Psoas muscle (tissue), 8 donors: ENCODE measurements around the gene PPP1R37. TPM values are rescaled to one million over a fixed set of nuclear protein-coding genes. Genes with fewer than 3 reads are reported as not detected.

Source experiments
- ATAC-seq, 4 donors: fragments of 200-7000 bp; cut with Tn5 transposase; one replicate each; pipeline ENCODE4 v1.9.1; 2020; ENCODE audit warnings: moderate library complexity in 3 of 4, mild to moderate bottlenecking in 2 of 4
- DNase-seq, 2 donors: peaks; one replicate each; pipeline ENCODE4 v3.0.0-alpha.2; 2020
- H3K27ac ChIP-seq: fragments of 200-600 bp; one replicate; pipeline ENCODE4 v1.8.0; 2022
- H3K27me3 ChIP-seq, 3 donors: fragments of 200-600 bp in 1 of 3; one replicate each; pipeline versions ENCODE4 v1.6.1 to v1.8.0; 2013 to 2022; ENCODE audit warnings: low read length in 2 of 3, mild to moderate bottlenecking in 2 of 3, moderate library complexity in 1 of 3; ENCODE audit not compliant: insufficient read depth in 3 of 3
- H3K36me3 ChIP-seq, 2 donors: fragments of 200-600 bp in 1 of 2; one replicate each; pipeline versions ENCODE4 v1.6.1 to v1.8.0; 2013 to 2022; ENCODE audit warnings: low read depth in 1 of 2, mild to moderate bottlenecking in 1 of 2, moderate library complexity in 1 of 2; ENCODE audit not compliant: insufficient read depth in 1 of 2
- H3K4me1 ChIP-seq: fragments of 200-600 bp; one replicate; pipeline ENCODE4 v1.8.0; 2022
- H3K4me3 ChIP-seq: fragments of 200-600 bp; one replicate; pipeline ENCODE4 v1.8.0; 2022; ENCODE audit warnings: mild to moderate bottlenecking
- H3K9me3 ChIP-seq: fragments of 200-600 bp; one replicate; pipeline ENCODE4 v1.8.0; 2022
- WGBS, 3 donors: extraction: QIAGEN DNeasy Blood & Tissue Kit; methylation state at CpG; one replicate each; pipeline versions ENCODE4 v1.1.6 to v1.1.7; 2013; 5-methylcytosine and 5-hydroxymethylcytosine counted together
- intact Hi-C, 2 donors: fragments of 100-400 bp; cut with DNase I; formaldehyde crosslinking; loops; one replicate each; pipeline versions ENCODE4 v1.11.0 to v1.14.2; 2022
- polyA plus RNA-seq, 3 donors: library from polyadenylated mRNA; stranded (reverse); fragments of 200-250 nt; gene quantifications; one replicate each; pipeline ENCODE4 v1.2.3, GENCODE V29; 2013
- total RNA-seq, 4 donors: library from RNA; stranded (reverse); fragmentation: NEBNext Ultra II Directional in 2 of 4; extraction: Animal tissue kit (Norgen Biotek cat#: 25700) in 2 of 4; gene quantifications; one replicate each; pipeline versions ENCODE4 v1.2.1 to v1.2.4, GENCODE V29; 2021 to 2023
- TF ChIP-seq, protein P1 (sequence below): fragments of 200-600 bp; IDR thresholded peaks from one replicate; pipeline ENCODE4 v1.8.0; 2022; ENCODE audit warnings: antibody characterized with exemption
- donor health status: healthy with polysubstance abuse.
- donor health status: DM: no; HTN: no; CAD: no; lungs with moderate emphysema.
- donor health status: Bipolar disorder and iron deficiency.
- donor health status: healthy.
- donor health status: DM: yes; HTN: yes; CAD: no.
- donor health status: DM: no; HTN: no; CAD: no.
- donor health status: DM: no; HTN: no; CAD: no.
- donor health status: DM: yes; HTN: yes; CAD: no.

The PPP1R37 gene
- total and polyA plus RNA-seq, 7 donors, result 25.5 to 39.5 (median 29.3) TPM

DNA sequence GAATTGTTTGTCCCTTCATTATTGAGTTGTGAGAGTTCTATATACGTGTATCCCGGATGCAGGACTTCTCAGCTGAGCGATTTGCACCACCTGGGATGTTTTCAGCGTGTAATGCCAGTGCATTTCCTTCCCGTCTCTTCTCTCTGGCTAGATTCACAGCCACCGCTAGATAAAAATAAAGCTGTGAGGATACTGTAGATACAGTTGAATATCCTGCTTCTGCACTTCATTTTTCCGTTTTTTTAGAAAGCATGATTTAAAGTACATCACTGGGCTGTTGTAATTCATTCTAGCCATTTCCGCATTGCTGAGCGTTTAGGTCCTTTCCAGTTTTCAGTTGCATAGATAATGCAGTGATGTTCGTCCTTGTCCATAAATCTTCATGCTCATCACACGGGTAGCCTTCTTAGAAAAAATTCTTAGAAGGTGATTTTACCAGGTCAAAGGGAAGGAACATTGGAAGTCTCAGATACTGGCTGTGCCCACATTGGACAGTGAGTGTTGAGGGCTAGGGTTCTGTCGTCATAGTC, 14.7 kb downstream of the PPP1R37 start:
- DNase-seq (no peak), ATAC-seq (no peak)
- no peak overlapping the region for H3K27ac ChIP-seq
- no peak overlapping the region for H3K4me3 ChIP-seq
- 75 to 79% (median 78%) methylated on average over 12 of the region's 12 CpGs for WGBS, 3 donors
- intact Hi-C loops, result loop anchor here in 1 of 2 donors (10.0 kb wide), 1 partner anchor 877 kb away; no protein-coding TSS in a partner anchor
- peaks cover 32% of the 10 kb centered on the region for H3K4me1 ChIP-seq
- no peaks in the 10 kb centered on the region for H3K36me3 ChIP-seq
- TF ChIP-seq, protein P1, sequence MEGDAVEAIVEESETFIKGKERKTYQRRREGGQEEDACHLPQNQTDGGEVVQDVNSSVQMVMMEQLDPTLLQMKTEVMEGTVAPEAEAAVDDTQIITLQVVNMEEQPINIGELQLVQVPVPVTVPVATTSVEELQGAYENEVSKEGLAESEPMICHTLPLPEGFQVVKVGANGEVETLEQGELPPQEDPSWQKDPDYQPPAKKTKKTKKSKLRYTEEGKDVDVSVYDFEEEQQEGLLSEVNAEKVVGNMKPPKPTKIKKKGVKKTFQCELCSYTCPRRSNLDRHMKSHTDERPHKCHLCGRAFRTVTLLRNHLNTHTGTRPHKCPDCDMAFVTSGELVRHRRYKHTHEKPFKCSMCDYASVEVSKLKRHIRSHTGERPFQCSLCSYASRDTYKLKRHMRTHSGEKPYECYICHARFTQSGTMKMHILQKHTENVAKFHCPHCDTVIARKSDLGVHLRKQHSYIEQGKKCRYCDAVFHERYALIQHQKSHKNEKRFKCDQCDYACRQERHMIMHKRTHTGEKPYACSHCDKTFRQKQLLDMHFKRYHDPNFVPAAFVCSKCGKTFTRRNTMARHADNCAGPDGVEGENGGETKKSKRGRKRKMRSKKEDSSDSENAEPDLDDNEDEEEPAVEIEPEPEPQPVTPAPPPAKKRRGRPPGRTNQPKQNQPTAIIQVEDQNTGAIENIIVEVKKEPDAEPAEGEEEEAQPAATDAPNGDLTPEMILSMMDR, result no peak
- H3K27me3 ChIP-seq, result no peaks in the 10 kb centered on the region
- no peaks in the 10 kb centered on the region for H3K9me3 ChIP-seq

DNA sequence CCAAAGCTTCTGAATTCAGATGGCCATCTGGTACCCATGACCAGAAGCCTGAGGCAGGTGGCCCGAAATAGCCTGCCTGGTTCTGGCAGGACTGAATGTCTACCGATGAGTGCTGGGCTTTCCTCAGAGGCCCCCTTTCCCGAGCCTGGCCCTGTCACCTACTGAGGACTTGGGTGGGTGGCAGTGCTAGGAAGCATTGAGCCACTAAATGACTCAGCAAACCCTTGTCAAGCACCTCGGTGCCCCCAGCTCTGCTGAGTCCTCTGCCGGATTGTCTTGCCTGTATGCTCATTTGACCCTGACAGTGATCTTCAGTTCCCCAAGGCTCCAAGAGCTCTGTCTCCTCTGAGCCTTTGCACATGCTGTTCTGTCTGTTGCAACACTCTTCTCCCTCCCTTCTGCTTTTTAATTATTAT, 17.9 kb downstream of the PPP1R37 start:
- TF ChIP-seq, protein P1, result no peak
- 44 to 60% (median 58%) methylated on average over 5 of the region's 5 CpGs for WGBS, 3 donors
- Histone ChIP-seq H3K9me3 (no peaks in the 10 kb centered on the region), H3K27ac (no peak overlapping the region), H3K27me3 (no peaks in the 10 kb centered on the region), H3K36me3 (no peaks in the 10 kb centered on the region), H3K4me1 (peaks cover 15% of the 10 kb centered on the region), H3K4me3 (no peak overlapping the region)
- intact Hi-C loops, result no loop called here
- DNase-seq (no peak), ATAC-seq (peak; percentile 34 to 60 (median 46))

DNA sequence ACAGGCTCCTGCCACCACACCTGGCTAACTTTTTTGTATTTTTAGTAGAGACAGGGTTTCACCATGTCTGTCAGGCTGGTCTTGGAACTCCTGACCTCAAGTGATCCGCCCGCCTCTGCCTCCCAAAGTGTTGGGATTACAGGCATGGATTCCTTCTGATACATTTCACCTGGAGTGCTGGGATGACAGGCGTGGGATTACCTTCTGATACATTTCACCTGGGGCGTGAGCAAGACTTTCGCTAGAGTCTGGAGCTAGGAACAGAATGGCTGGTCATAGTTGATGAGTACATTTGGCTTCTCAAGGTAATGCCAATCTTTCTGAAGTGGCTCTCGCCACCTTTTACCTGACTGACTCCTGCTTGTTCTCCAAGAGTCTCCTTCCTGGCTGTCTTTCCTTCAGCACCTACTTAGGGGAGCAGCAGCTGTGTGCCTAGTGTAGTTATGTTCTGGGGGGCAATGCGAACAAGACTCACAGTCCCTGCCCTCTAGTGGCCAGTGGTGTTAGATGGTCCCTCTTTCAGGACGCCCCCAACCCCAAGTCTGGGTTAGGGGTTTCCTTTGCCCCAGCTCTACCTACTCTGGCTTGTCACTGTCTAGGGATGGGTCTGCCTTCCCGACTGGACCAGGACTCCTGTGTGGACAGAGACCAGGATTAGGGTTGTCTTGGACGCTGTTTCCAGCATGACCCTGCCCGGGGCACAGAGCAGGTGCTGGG, 19.3 kb downstream of the PPP1R37 start:
- no peak for ATAC-seq
- H3K27ac ChIP-seq, result no peak overlapping the region
- 89 to 91% (median 90%) methylated on average over 11 of the region's 11 CpGs for WGBS, 3 donors

DNA sequence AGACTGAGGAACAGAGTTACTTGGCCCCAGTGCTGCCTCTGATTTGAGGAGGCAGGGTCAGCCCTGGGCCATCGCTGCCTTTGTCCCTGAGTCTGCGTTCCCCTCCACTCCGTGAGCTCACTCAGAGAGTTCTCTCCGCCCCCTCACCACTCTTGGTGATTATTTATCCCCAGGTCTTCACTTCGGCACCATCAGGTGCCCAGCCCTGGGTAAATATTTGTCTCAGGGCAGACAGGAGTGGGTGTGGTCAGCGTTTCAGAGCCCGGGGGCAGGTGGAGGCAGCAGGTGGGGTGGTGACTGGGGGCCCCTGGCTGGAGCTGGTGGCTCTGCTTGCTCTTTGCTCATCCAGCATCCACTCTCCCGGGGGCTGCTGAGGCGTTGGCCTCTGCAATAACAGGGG, 20.6 kb downstream of the PPP1R37 start:
- Histone ChIP-seq H3K4me1 (peaks cover 41% of the 10 kb centered on the region), H3K9me3 (no peaks in the 10 kb centered on the region), H3K36me3 (no peaks in the 10 kb centered on the region), H3K27ac (no peak overlapping the region), H3K27me3 (no peaks in the 10 kb centered on the region), H3K4me3 (no peak overlapping the region)
- intact Hi-C loops, result no loop called here
- ATAC-seq (no peak), DNase-seq (no peak)
- TF ChIP-seq, protein P1, result no peak
- WGBS, 3 donors, result 76 to 85% (median 80%) methylated on average over 9 of the region's 9 CpGs

More for the DNA sequence above, 19.3 kb downstream of the PPP1R37 start:
- intact Hi-C loops, result no loop called here
- DNase-seq, result no peak
- no peaks in the 10 kb centered on the region for H3K9me3 ChIP-seq
- H3K36me3 ChIP-seq, result no peaks in the 10 kb centered on the region
- peaks cover 29% of the 10 kb centered on the region for H3K4me1 ChIP-seq
- H3K27me3 ChIP-seq, result no peaks in the 10 kb centered on the region
- no peak overlapping the region for H3K4me3 ChIP-seq
- TF ChIP-seq, protein P1, result no peak
